KMS-11 (cell line): ENCODE measurements around the gene TRIO.

Experiments used
- H2AFZ ChIP-seq: fragments of 200-600 bp; sonication (generic); 2 replicates; pipeline ENCODE4 v1.6.1; 2016; ENCODE audit warnings: antibody characterized with exemption, mixed run types, low read depth
- H3K27ac ChIP-seq: fragments of 200-600 bp; sonication (generic); 2 replicates; pipeline ENCODE4 v1.6.1; 2016; ENCODE audit warnings: mild to moderate bottlenecking, mixed run types
- H3K27me3 ChIP-seq: fragments of 200-600 bp; sonication (generic); 2 replicates; pipeline ENCODE4 v1.6.1; 2017; ENCODE audit warnings: mild to moderate bottlenecking, low read depth, mixed run types, moderate library complexity; ENCODE audit not compliant: insufficient read depth
- H3K36me3 ChIP-seq: fragments of 200-600 bp; sonication (generic); 2 replicates; pipeline ENCODE4 v1.6.1; 2017; ENCODE audit warnings: mild to moderate bottlenecking, mixed run types; ENCODE audit not compliant: insufficient read depth
- H3K4me1 ChIP-seq: fragments of 200-600 bp; sonication (generic); 2 replicates; pipeline ENCODE4 v1.6.1; 2016; ENCODE audit warnings: mild to moderate bottlenecking, low read depth, mixed run types; ENCODE audit not compliant: poor library complexity, severe bottlenecking
- H3K4me2 ChIP-seq: fragments of 200-600 bp; sonication (generic); 2 replicates; pipeline ENCODE4 v1.7.0; 2016; ENCODE audit warnings: mild to moderate bottlenecking, mixed run types
- H3K4me3 ChIP-seq: fragments of 200-600 bp; sonication (generic); IDR thresholded peaks from 2 replicates; pipeline ENCODE4 v1.6.1; 2017; ENCODE audit warnings: low read depth, low read length, mixed read lengths; ENCODE audit not compliant: insufficient read depth
- H3K79me2 ChIP-seq: fragments of 200-600 bp; sonication (generic); 2 replicates; pipeline ENCODE4 v1.6.1; 2016; ENCODE audit warnings: low read depth, mixed run types; ENCODE audit not compliant: insufficient read depth
- H3K9ac ChIP-seq: fragments of 200-600 bp; sonication (generic); 2 replicates; pipeline ENCODE4 v1.6.1; 2016; ENCODE audit warnings: mild to moderate bottlenecking, mixed run types
- H4K20me1 ChIP-seq: fragments of 200-600 bp; sonication (generic); 2 replicates; pipeline ENCODE4 v1.6.1; 2016; ENCODE audit warnings: mild to moderate bottlenecking, mixed run types; ENCODE audit not compliant: insufficient read depth
- CTCF ChIP-seq: fragments of 200-600 bp; sonication (generic); conservative IDR thresholded peaks from 2 replicates; pipeline ENCODE4 v1.6.1; 2017; ENCODE audit warnings: low read depth, mild to moderate bottlenecking, antibody characterized with exemption, low read length, moderate library complexity, mixed read lengths

TRIO gene

GRCh38 chr5:14148483-14148882 lies 5.3 kb downstream of the TRIO start:
- no peak overlapping the region for H3K27ac ChIP-seq
- H3K4me1 ChIP-seq = peaks cover 45% of the 10 kb centered on the region
- H3K27me3 ChIP-seq = no peaks in the 10 kb centered on the region
- no peak overlapping the region for H3K4me2 ChIP-seq
- no peak for TF ChIP-seq CTCF
- no peak overlapping the region for H2AFZ ChIP-seq
- no peaks in the 10 kb centered on the region for H3K36me3 ChIP-seq
- H3K79me2 ChIP-seq = peaks cover 94% of the 10 kb centered on the region
- H4K20me1 ChIP-seq = peaks cover 55% of the 10 kb centered on the region
- no peak overlapping the region for H3K4me3 ChIP-seq
- no peak overlapping the region for H3K9ac ChIP-seq

GRCh38 chr5:14148890-14149671 lies 5.9 kb downstream of the TRIO start:
- peaks cover 98% of the 10 kb centered on the region for H3K79me2 ChIP-seq
- H3K4me3 ChIP-seq = no peak overlapping the region
- H3K9ac ChIP-seq = no peak overlapping the region
- peaks cover 51% of the 10 kb centered on the region for H3K4me1 ChIP-seq
- no peak overlapping the region for H2AFZ ChIP-seq
- H3K36me3 ChIP-seq = no peaks in the 10 kb centered on the region
- H3K4me2 ChIP-seq = no peak overlapping the region
- TF ChIP-seq CTCF = no peak
- no peak overlapping the region for H3K27ac ChIP-seq
- peaks cover 58% of the 10 kb centered on the region for H4K20me1 ChIP-seq
- H3K27me3 ChIP-seq = no peaks in the 10 kb centered on the region

GRCh38 chr5:14149672-14150274 lies 6.6 kb downstream of the TRIO start:
- Histone ChIP-seq H3K27me3 (no peaks in the 10 kb centered on the region), H4K20me1 (peaks cover 63% of the 10 kb centered on the region), H3K79me2 (peaks cover 100% of the 10 kb centered on the region), H3K4me2 (no peak overlapping the region), H3K9ac (no peak overlapping the region), H3K4me1 (peaks cover 58% of the 10 kb centered on the region), H3K27ac (no peak overlapping the region), H2AFZ (no peak overlapping the region), H3K36me3 (no peaks in the 10 kb centered on the region), H3K4me3 (no peak overlapping the region)
- TF ChIP-seq CTCF = no peak

- peaks cover 100% of the 10 kb centered on the region for H3K79me2 ChIP-seq
Observed at GRCh38 chr5:14151416-14151815, 8.3 kb downstream of the TRIO start.

More at GRCh38 chr5:14151416-14151815, 8.3 kb downstream of the TRIO start:
- H3K4me1 ChIP-seq = peaks cover 64% of the 10 kb centered on the region
- no peaks in the 10 kb centered on the region for H3K27me3 ChIP-seq
- peaks cover 71% of the 10 kb centered on the region for H4K20me1 ChIP-seq
- H3K9ac ChIP-seq = no peak overlapping the region
- H3K4me3 ChIP-seq = no peak overlapping the region
- H2AFZ ChIP-seq = no peak overlapping the region
- no peaks in the 10 kb centered on the region for H3K36me3 ChIP-seq
- H3K27ac ChIP-seq = no peak overlapping the region
- TF ChIP-seq CTCF = no peak
- no peak overlapping the region for H3K4me2 ChIP-seq
